GM12873 (cell line): Measurements from ENCODE around the gene JPH3.

Experiments
- CTCF ChIP-seq: IDR thresholded peaks from 2 replicates; pipeline ENCODE4 v1.5.1; 2012; ENCODE audit warnings: low read depth, mild to moderate bottlenecking, moderate library complexity, low read length, control low read depth; ENCODE audit not compliant: insufficient read depth; ENCODE audit errors: missing control alignments

Gene JPH3

GRCh38 chr16:87694441-87695125, 92.3 kb downstream of the JPH3 start:
- TF ChIP-seq CTCF, result no peak

GRCh38 chr16:87695534-87695933, 93.2 kb downstream of the JPH3 start:
- no peak for TF ChIP-seq CTCF

GRCh38 chr16:87696726-87697125, 94.4 kb downstream of the JPH3 start:
- no peak for TF ChIP-seq CTCF

GRCh38 chr16:87697256-87697655, 94.9 kb downstream of the JPH3 start:
- no peak for TF ChIP-seq CTCF

- no peak for TF ChIP-seq CTCF
Measured at GRCh38 chr16:87697792-87698191, 95.5 kb downstream of the JPH3 start.

- TF ChIP-seq CTCF, result no peak
Measured at GRCh38 chr16:87698241-87698640, 95.9 kb downstream of the JPH3 start.

- no peak for TF ChIP-seq CTCF
Measured at GRCh38 chr16:87698676-87699199, 96.4 kb downstream of the JPH3 start.
